ENCODE measurements around the gene CPNE4. TPM values are rescaled to one million over a fixed set of nuclear protein-coding genes. Genes with fewer than 3 reads are reported as not detected.

The CPNE4 gene
- total and polyA plus RNA-seq, 9 of the 15 experiments (the other 6 are each of a cell fraction or from before 2014, with no cell fraction given), result not detected

DNA sequence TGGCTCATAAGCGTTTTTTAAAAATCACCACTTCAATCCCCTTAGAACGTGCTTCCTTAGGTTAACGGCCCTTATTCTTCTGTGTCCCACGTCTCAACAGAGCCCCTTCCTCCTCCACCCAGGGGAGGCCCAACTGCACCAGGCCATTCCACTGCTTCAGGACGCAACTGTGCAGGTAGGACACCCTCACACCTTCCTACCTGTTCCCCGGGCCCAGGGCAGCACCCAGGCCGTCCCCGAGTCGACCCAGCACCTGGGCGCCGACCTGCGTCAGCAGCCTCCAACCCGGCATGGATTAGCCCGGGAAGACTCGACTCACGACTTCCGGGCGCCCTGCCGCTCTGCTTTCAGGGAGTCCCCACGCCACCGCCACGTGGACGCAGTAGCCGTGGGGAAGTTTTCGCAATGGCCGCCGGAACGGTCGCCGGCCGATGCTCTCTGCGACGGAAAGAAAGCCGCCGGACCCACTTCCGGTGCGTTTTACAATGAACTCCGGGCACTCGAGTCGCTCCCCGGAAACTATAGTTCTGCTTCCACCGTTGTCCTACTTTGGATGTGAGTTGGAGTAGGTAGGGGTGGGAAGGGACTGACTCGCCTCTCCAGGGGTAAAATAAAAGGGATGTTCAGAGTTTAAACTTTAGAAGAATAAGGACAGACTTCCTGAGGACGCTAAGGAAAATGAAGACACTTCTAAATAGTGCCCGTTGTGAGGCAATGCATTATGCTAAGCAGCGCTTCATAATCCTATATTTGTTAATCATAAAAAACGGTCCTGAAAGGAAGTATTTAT, 532.1 kb downstream of the CPNE4 start, which contains the start of gene MRPL3 (continued):
- TF ChIP-seq EP300 (IDR thresholded peaks at IDR 0.05; ENCODE audit: low read length) (0 out of 2 replicates have a peak, but pooled peaks have one; percentile 34), ZNF197 (CRISPR knock-in tag; IDR thresholded peaks at IDR 0.05; ENCODE audit: low read depth) (0 out of 2 replicates have a peak, but pooled peaks have one; percentile 48), RBFOX2 (IDR thresholded peaks at IDR 0.05; ENCODE audit: low read depth, low read length) (peak; percentile 95), MCM5 (IDR thresholded peaks at IDR 0.05; ENCODE audit: low read depth) (no peak), RNF2 (IDR thresholded peaks at IDR 0.05) (peak; percentile 71; the same call in 1 of the 2 replicates), HMGXB4 (CRISPR knock-in tag; IDR thresholded peaks at IDR 0.05) (peak; percentile 69; the same call in 1 of the 2 replicates), ARHGAP35 (IDR thresholded peaks at IDR 0.05; ENCODE audit: partially characterized antibody) (no peak)
- TF ChIP-seq, protein P1, sequence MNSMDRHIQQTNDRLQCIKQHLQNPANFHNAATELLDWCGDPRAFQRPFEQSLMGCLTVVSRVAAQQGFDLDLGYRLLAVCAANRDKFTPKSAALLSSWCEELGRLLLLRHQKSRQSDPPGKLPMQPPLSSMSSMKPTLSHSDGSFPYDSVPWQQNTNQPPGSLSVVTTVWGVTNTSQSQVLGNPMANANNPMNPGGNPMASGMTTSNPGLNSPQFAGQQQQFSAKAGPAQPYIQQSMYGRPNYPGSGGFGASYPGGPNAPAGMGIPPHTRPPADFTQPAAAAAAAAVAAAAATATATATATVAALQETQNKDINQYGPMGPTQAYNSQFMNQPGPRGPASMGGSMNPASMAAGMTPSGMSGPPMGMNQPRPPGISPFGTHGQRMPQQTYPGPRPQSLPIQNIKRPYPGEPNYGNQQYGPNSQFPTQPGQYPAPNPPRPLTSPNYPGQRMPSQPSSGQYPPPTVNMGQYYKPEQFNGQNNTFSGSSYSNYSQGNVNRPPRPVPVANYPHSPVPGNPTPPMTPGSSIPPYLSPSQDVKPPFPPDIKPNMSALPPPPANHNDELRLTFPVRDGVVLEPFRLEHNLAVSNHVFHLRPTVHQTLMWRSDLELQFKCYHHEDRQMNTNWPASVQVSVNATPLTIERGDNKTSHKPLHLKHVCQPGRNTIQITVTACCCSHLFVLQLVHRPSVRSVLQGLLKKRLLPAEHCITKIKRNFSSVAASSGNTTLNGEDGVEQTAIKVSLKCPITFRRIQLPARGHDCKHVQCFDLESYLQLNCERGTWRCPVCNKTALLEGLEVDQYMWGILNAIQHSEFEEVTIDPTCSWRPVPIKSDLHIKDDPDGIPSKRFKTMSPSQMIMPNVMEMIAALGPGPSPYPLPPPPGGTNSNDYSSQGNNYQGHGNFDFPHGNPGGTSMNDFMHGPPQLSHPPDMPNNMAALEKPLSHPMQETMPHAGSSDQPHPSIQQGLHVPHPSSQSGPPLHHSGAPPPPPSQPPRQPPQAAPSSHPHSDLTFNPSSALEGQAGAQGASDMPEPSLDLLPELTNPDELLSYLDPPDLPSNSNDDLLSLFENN (IDR thresholded peaks at IDR 0.05; ENCODE audit: low read depth in 2 of 2, low read length in 2 of 2), result no peak
- TF ChIP-seq, protein P2, sequence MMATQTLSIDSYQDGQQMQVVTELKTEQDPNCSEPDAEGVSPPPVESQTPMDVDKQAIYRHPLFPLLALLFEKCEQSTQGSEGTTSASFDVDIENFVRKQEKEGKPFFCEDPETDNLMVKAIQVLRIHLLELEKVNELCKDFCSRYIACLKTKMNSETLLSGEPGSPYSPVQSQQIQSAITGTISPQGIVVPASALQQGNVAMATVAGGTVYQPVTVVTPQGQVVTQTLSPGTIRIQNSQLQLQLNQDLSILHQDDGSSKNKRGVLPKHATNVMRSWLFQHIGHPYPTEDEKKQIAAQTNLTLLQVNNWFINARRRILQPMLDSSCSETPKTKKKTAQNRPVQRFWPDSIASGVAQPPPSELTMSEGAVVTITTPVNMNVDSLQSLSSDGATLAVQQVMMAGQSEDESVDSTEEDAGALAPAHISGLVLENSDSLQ (IDR thresholded peaks at IDR 0.05), result peak; percentile 29; the same call in 1 of the 2 replicates
- TF ChIP-seq, protein P3, sequence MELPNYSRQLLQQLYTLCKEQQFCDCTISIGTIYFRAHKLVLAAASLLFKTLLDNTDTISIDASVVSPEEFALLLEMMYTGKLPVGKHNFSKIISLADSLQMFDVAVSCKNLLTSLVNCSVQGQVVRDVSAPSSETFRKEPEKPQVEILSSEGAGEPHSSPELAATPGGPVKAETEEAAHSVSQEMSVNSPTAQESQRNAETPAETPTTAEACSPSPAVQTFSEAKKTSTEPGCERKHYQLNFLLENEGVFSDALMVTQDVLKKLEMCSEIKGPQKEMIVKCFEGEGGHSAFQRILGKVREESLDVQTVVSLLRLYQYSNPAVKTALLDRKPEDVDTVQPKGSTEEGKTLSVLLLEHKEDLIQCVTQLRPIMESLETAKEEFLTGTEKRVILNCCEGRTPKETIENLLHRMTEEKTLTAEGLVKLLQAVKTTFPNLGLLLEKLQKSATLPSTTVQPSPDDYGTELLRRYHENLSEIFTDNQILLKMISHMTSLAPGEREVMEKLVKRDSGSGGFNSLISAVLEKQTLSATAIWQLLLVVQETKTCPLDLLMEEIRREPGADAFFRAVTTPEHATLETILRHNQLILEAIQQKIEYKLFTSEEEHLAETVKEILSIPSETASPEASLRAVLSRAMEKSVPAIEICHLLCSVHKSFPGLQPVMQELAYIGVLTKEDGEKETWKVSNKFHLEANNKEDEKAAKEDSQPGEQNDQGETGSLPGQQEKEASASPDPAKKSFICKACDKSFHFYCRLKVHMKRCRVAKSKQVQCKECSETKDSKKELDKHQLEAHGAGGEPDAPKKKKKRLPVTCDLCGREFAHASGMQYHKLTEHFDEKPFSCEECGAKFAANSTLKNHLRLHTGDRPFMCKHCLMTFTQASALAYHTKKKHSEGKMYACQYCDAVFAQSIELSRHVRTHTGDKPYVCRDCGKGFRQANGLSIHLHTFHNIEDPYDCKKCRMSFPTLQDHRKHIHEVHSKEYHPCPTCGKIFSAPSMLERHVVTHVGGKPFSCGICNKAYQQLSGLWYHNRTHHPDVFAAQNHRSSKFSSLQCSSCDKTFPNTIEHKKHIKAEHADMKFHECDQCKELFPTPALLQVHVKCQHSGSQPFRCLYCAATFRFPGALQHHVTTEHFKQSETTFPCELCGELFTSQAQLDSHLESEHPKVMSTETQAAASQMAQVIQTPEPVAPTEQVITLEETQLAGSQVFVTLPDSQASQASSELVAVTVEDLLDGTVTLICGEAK (IDR thresholded peaks at IDR 0.05), result peak; percentile 98
- TF ChIP-seq, protein P3 (CRISPR knock-in tag; IDR thresholded peaks at IDR 0.05), result 0 out of 2 replicates have a peak, but pooled peaks have one; percentile 33

All from K562 (cell line).